IMR-90 (cell line): ENCODE data around the gene LCE3C. TPM values are rescaled to one million over a fixed set of nuclear protein-coding genes. Genes with fewer than 3 reads are reported as not detected.

Source experiments
- ATAC-seq: fragments of 200-7000 bp; cut with Tn5 transposase; 2 replicates; pipeline ENCODE4 v1.9.1; 2020; ENCODE audit warnings: low read depth, mild to moderate bottlenecking, moderate library complexity
- BruUV-seq: library from RNA; stranded (reverse); fragments of 400-500 nt; replicated peaks from 2 replicates; lab custom pipeline; 2021; lab: Mats Ljungman, UMichigan
- CTCF ChIA-PET: fragments of 300-600 bp; formaldehyde crosslinking; extraction: SDS; loops from one replicate; lab custom pipeline; 2021; ENCODE audit warnings: antibody characterized with exemption; lab: Yijun Ruan, JAX
- POLR2A ChIA-PET: fragments of 300-600 bp; sonication (Branson Sonifier 250); formaldehyde crosslinking; loops from one replicate; lab custom pipeline; 2022; ENCODE audit warnings: antibody characterized with exemption; ENCODE audit not compliant: unreplicated experiment; lab: Charles Lee
- DNase-seq: peaks from one replicate; pipeline ENCODE4 v3.0.0; 2013
- H2AFZ ChIP-seq: replicated peaks from 2 replicates; pipeline ENCODE3; 2013; ENCODE audit warnings: low read length, mild to moderate bottlenecking; ENCODE audit not compliant: poor library complexity
- H2AK5ac ChIP-seq: 2 replicates; pipeline ENCODE4 v1.6.1; 2013; ENCODE audit warnings: low read depth, low read length, inconsistent platforms
- H2AK9ac ChIP-seq: replicated peaks from 2 replicates; pipeline ENCODE3; 2013; ENCODE audit warnings: mild to moderate bottlenecking, low read depth, low read length, moderate library complexity; ENCODE audit not compliant: poor library complexity
- H2BK120ac ChIP-seq: 2 replicates; pipeline ENCODE4 v1.6.1; 2013; ENCODE audit warnings: low read depth, low read length, inconsistent platforms
- H2BK15ac ChIP-seq: 3 replicates; pipeline ENCODE4 v1.6.1; 2013; ENCODE audit warnings: low read depth, low read length, inconsistent platforms
- H2BK20ac ChIP-seq: 2 replicates; pipeline ENCODE4 v1.6.1; 2013; ENCODE audit warnings: low read depth, mild to moderate bottlenecking, inconsistent platforms, low read length, moderate library complexity
- H2BK5ac ChIP-seq: 2 replicates; pipeline ENCODE4 v1.6.1; 2013; ENCODE audit warnings: mild to moderate bottlenecking, low read depth, low read length, inconsistent platforms; ENCODE audit not compliant: poor library complexity, severe bottlenecking
- H3K14ac ChIP-seq: replicated peaks from 2 replicates; pipeline ENCODE4 v1.6.1; 2013; ENCODE audit warnings: low read depth, low read length, inconsistent platforms
- H3K18ac ChIP-seq: 2 replicates; pipeline ENCODE4 v1.6.1; 2013; ENCODE audit warnings: low read depth, low read length, control low read depth
- H3K23ac ChIP-seq: 2 replicates; pipeline ENCODE4 v1.6.1; 2013; ENCODE audit warnings: low read depth, low read length, inconsistent platforms
- H3K27ac ChIP-seq: 2 replicates; pipeline ENCODE4 v1.5.1; 2013; ENCODE audit warnings: mild to moderate bottlenecking, control low read depth, low read length; ENCODE audit not compliant: insufficient read depth
- H3K27me3 ChIP-seq: 2 replicates; pipeline ENCODE4 v1.6.1; 2013; ENCODE audit warnings: low read length; ENCODE audit not compliant: control insufficient read depth, insufficient read depth
- H3K36me3 ChIP-seq: 2 replicates; pipeline ENCODE4 v1.6.1; 2013; ENCODE audit warnings: low read length, mixed read lengths; ENCODE audit not compliant: control insufficient read depth, insufficient read depth
- H3K4ac ChIP-seq: 2 replicates; pipeline ENCODE4 v1.6.1; 2013; ENCODE audit warnings: low read depth, low read length, inconsistent platforms
- H3K4me1 ChIP-seq: 2 replicates; pipeline ENCODE4 v1.6.1; 2013; ENCODE audit warnings: low read length, mixed read lengths; ENCODE audit not compliant: control insufficient read depth, insufficient read depth
- H3K4me2 ChIP-seq: 2 replicates; pipeline ENCODE4 v1.6.1; 2013; ENCODE audit warnings: low read depth, mild to moderate bottlenecking, control low read depth, low read length, moderate library complexity
- H3K4me3 ChIP-seq: 2 replicates; pipeline ENCODE4 v1.5.1; 2013; ENCODE audit warnings: low read depth, mild to moderate bottlenecking, control low read depth, low read length, moderate library complexity; ENCODE audit not compliant: insufficient read depth
- H3K56ac ChIP-seq: 2 replicates; pipeline ENCODE4 v1.6.1; 2013; ENCODE audit warnings: low read length, inconsistent platforms; ENCODE audit not compliant: insufficient read depth; ENCODE audit errors: extremely low read depth
- H3K79me1 ChIP-seq, 2 experiments: 2 replicates each; pipeline ENCODE4 v1.6.1; 2013; ENCODE audit warnings: low read length in 2 of 2, inconsistent platforms in 1 of 2, low read depth in 1 of 2
- H3K9ac ChIP-seq: 2 replicates; pipeline ENCODE4 v1.6.1; 2013; ENCODE audit warnings: low read depth, low read length, control low read depth
- H3K9me1 ChIP-seq: 2 replicates; pipeline ENCODE4 v1.6.1; 2013; ENCODE audit warnings: low read length, inconsistent platforms; ENCODE audit not compliant: insufficient read depth
- H3K9me3 ChIP-seq: 2 replicates; pipeline ENCODE4 v1.6.1; 2013; ENCODE audit warnings: low read length; ENCODE audit not compliant: control insufficient read depth, insufficient read depth
- H4K20me1 ChIP-seq: 2 replicates; pipeline ENCODE4 v1.6.1; 2013; ENCODE audit warnings: low read length, inconsistent platforms; ENCODE audit not compliant: insufficient read depth
- H4K5ac ChIP-seq: 2 replicates; pipeline ENCODE4 v1.6.1; 2013; ENCODE audit warnings: mild to moderate bottlenecking, low read depth, low read length, control low read depth
- H4K8ac ChIP-seq, 2 experiments: 2 replicates each; pipeline ENCODE4 v1.6.1; 2013; ENCODE audit warnings: low read depth in 2 of 2, low read length in 2 of 2, control low read depth in 1 of 2, inconsistent platforms in 1 of 2
- H4K91ac ChIP-seq: 2 replicates; pipeline ENCODE4 v1.6.1; 2013; ENCODE audit warnings: low read depth, low read length, inconsistent platforms; ENCODE audit not compliant: insufficient read depth
- BHLHE40 ChIP-seq: fragments of 150-350 bp; IDR thresholded peaks from 2 replicates; pipeline ENCODE4 v1.6.1; 2016; ENCODE audit warnings: mild to moderate bottlenecking, low read depth, low read length
- CEBPB ChIP-seq: IDR thresholded peaks from 2 replicates; pipeline ENCODE4 v1.6.1; 2012; ENCODE audit warnings: low read depth, low read length, improper control_type of control experiment
- CHD1 ChIP-seq: IDR thresholded peaks from 2 replicates; pipeline ENCODE4 v1.6.1; 2012; ENCODE audit warnings: low read depth, low read length, improper control_type of control experiment
- CTCF ChIP-seq: conservative IDR thresholded peaks from 2 replicates; pipeline ENCODE4 v1.5.1; 2012; ENCODE audit warnings: mild to moderate bottlenecking, low read depth, low read length, improper control_type of control experiment
- ELK1 ChIP-seq: fragments of 150-350 bp; IDR thresholded peaks from 2 replicates; pipeline ENCODE4 v1.6.1; 2016; ENCODE audit warnings: low read depth, mild to moderate bottlenecking, low read length, moderate library complexity, borderline replicate concordance
- FOS ChIP-seq: fragments of 150-350 bp; IDR thresholded peaks from 2 replicates; pipeline ENCODE4 v1.6.1; 2016; ENCODE audit warnings: low read depth, low read length
- MAFK ChIP-seq: IDR thresholded peaks from 2 replicates; pipeline ENCODE4 v1.6.1; 2012; ENCODE audit warnings: low read depth, low read length, improper control_type of control experiment
- MAZ ChIP-seq: IDR thresholded peaks from 2 replicates; pipeline ENCODE4 v1.6.1; 2012; ENCODE audit warnings: low read depth, mild to moderate bottlenecking, low read length, improper control_type of control experiment, moderate library complexity, borderline replicate concordance
- MXI1 ChIP-seq: IDR thresholded peaks from 2 replicates; pipeline ENCODE4 v1.6.1; 2012; ENCODE audit warnings: low read depth, mild to moderate bottlenecking, low read length, moderate library complexity, borderline replicate concordance
- NFE2L2 ChIP-seq: fragments of 150-350 bp; IDR thresholded peaks from 2 replicates; pipeline ENCODE4 v1.6.1; 2016; ENCODE audit warnings: low read depth, mild to moderate bottlenecking, low read length
- POLR2A ChIP-seq: IDR thresholded peaks from 2 replicates; pipeline ENCODE4 v1.6.1; 2012; ENCODE audit warnings: mild to moderate bottlenecking, low read depth, low read length
- RAD21 ChIP-seq: IDR thresholded peaks from 2 replicates; pipeline ENCODE4 v1.6.1; 2012; ENCODE audit warnings: low read length, improper control_type of control experiment
- RCOR1 ChIP-seq: IDR thresholded peaks from 2 replicates; pipeline ENCODE4 v1.6.1; 2012; ENCODE audit warnings: mild to moderate bottlenecking, low read length, improper control_type of control experiment; ENCODE audit not compliant: insufficient replicate concordance
- RFX5 ChIP-seq: IDR thresholded peaks from 2 replicates; pipeline ENCODE4 v1.8.0; 2012; ENCODE audit warnings: low read depth, mild to moderate bottlenecking, low read length, moderate library complexity
- SMC3 ChIP-seq: fragments of 150-350 bp; IDR thresholded peaks from 2 replicates; pipeline ENCODE4 v1.6.1; 2016; ENCODE audit warnings: low read depth, mild to moderate bottlenecking, antibody characterized with exemption, low read length, moderate library complexity
- WGBS, 2 experiments: methylation state at CpG; one replicate each; pipeline versions ENCODE4 v1.1.5 to v1.1.7; 2013; ENCODE audit warnings: missing lambda C conversion rate in 2 of 2; ENCODE audit not compliant: insufficient read length in 1 of 2; ENCODE audit errors: extremely low coverage in 2 of 2; 5-methylcytosine and 5-hydroxymethylcytosine counted together
- dilution Hi-C: fragments of 300-500 bp; cut with HindIII; formaldehyde crosslinking; loops from one replicate; pipeline ENCODE4 v1.14.3; 2018; ENCODE audit warnings: low sequenced_read_pairs; ENCODE audit not compliant: unreplicated experiment
- in situ Hi-C: fragments of 300-500 bp; cut with MboI; formaldehyde crosslinking; loops from 3 replicates; pipeline ENCODE4 v1.14.3; 2019; ENCODE audit warnings: low sequenced_read_pairs, inconsistent platforms, mixed read lengths
- intact Hi-C: fragments of 100-400 bp; cut with micrococcal nuclease; formaldehyde crosslinking; loops from 2 replicates; pipeline ENCODE4 v1.10.0; 2022
- polyA plus RNA-seq, 3 experiments: library from polyadenylated mRNA; depleted of rRNA; stranded (reverse); fragments of >200 nt; gene quantifications; 2 replicates each; pipeline ENCODE4 v1.2.3, GENCODE V29; 2012; ENCODE audit warnings: low replicate concordance in 1 of 3
- total RNA-seq: library from RNA; depleted of rRNA; stranded (reverse); fragments of >200 nt; gene quantifications from 2 replicates; pipeline ENCODE4 v1.2.3, GENCODE V29; 2012
- TF ChIP-seq, protein P1 (sequence below): fragments of 150-350 bp; IDR thresholded peaks from 2 replicates; pipeline ENCODE4 v1.6.1; 2017; ENCODE audit warnings: mild to moderate bottlenecking, antibody characterized with exemption, low read length, low read depth

LCE3C gene
- total and polyA plus RNA-seq, 2 of the 4 experiments (the other 2 are of a cell fraction) = not detected

DNA sequence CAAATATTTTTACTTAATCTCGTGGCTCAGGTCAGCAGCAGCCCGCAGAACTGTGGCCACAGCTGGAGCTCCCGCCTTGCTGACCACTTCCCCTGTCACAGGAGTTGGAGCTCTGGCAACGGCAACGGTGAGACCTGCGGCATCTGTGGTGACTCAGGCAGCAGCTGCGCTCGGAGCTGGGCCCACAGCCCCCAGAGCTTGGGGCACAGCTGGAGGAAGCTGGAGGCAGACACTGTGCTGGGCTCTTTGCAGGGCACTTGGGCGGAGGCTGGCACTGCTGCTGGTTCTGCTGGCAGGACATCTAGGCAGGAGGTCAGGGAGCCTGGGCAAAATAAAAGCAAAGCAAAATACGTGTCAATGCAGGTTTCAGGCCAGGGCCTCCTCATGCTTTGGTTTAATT, 22.8 kb downstream of the LCE3C start, which contains the start of gene LCE3A:
LCE3A (minus strand) TSS at position 301 of the 400 bp plus-strand sequence; CDS start at position 301, 0 bp downstream.
- dilution Hi-C loops = no loop called here
- POLR2A ChIA-PET = no interaction called here
- H3K9me3 ChIP-seq = peaks cover 3% of the 10 kb centered on the region

More for the DNA sequence above, 22.8 kb downstream of the LCE3C start, which contains the start of gene LCE3A:
- DNase-seq (peak; percentile 0), ATAC-seq (no peak)
- Histone ChIP-seq H3K27ac (no peak within 1 kb of the TSS), H3K4me3 (no peak within 1 kb of the TSS), H4K20me1 (no peaks in the 10 kb centered on the region), H2BK15ac (no peak within 1 kb of the TSS), H3K14ac (no peak within 1 kb of the TSS), H2AFZ (no peak within 1 kb of the TSS), H3K9ac (no peak within 1 kb of the TSS), H2BK120ac (no peak within 1 kb of the TSS), H3K4me1 (no peaks in the 10 kb centered on the region), H4K8ac (no peak within 1 kb of the TSS), H3K79me1 (no peaks in the 10 kb centered on the region), H4K5ac (no peak within 1 kb of the TSS), H2BK20ac (no peak within 1 kb of the TSS), H2AK9ac (no peak within 1 kb of the TSS), H3K4ac (no peak within 1 kb of the TSS), H3K9me1 (no peaks in the 10 kb centered on the region), H3K27me3 (no peaks in the 10 kb centered on the region), H2AK5ac (no peak within 1 kb of the TSS), H3K18ac (no peak within 1 kb of the TSS), H3K23ac (no peak within 1 kb of the TSS), H3K4me2 (no peak within 1 kb of the TSS), H4K91ac (no peak within 1 kb of the TSS), H3K56ac (no peak within 1 kb of the TSS), H3K36me3 (no peaks in the 10 kb centered on the region), H2BK5ac (no peak within 1 kb of the TSS)
- CTCF ChIA-PET = no interaction called here
- 68% methylated on average over 6 of the region's 10 CpGs; no CpG with 5 or more reads in 1 of the 2 experiments for WGBS, 2 experiments
- in situ Hi-C loops = loop anchor here (10.0 kb wide), 1 partner anchor 48 kb away; no protein-coding TSS in a partner anchor
- intact Hi-C loops = no loop called here
- no TSS peak for BruUV-seq
- TF ChIP-seq MXI1 (no peak), RFX5 (no peak), CTCF (no peak), SMC3 (no peak), RAD21 (no peak), POLR2A (no peak), CHD1 (no peak), MAZ (no peak), RCOR1 (no peak), FOS (no peak), MAFK (no peak), CEBPB (no peak), NFE2L2 (no peak), ELK1 (no peak), BHLHE40 (no peak)
- TF ChIP-seq, protein P1, sequence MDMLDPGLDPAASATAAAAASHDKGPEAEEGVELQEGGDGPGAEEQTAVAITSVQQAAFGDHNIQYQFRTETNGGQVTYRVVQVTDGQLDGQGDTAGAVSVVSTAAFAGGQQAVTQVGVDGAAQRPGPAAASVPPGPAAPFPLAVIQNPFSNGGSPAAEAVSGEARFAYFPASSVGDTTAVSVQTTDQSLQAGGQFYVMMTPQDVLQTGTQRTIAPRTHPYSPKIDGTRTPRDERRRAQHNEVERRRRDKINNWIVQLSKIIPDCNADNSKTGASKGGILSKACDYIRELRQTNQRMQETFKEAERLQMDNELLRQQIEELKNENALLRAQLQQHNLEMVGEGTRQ = no peak
